SK-N-SH (cell line): Measurements from ENCODE around the gene CYP11A1. TPM values are rescaled to one million over a fixed set of nuclear protein-coding genes. Genes with fewer than 3 reads are reported as not detected.

ENCODE experiments used
- CTCF ChIA-PET: fragments of 300-600, 350-600 bp; formaldehyde crosslinking; extraction: SDS; loops from one replicate; lab custom pipeline; 2021; lab: Yijun Ruan, JAX
- POLR2A ChIA-PET: fragments of 350-600 bp; sonication (Branson Sonifier 250); formaldehyde crosslinking; extraction: SDS; loops from one replicate; lab custom pipeline; 2020; ENCODE audit warnings: antibody characterized with exemption, inconsistent platforms; lab: Yijun Ruan, JAX
- DNase-seq: peaks from one replicate; pipeline ENCODE4 v3.0.0; 2012
- H2AFZ ChIP-seq: fragments of 200-600 bp; sonication (generic); 2 replicates; pipeline ENCODE4 v1.8.1; 2016; ENCODE audit warnings: antibody characterized with exemption, mild to moderate bottlenecking, low read depth
- H3F3A ChIP-seq: fragments of 200-600 bp; sonication (generic); replicated peaks from 2 replicates; pipeline ENCODE3; 2016; ENCODE audit warnings: antibody characterized with exemption, mild to moderate bottlenecking; ENCODE audit not compliant: insufficient read depth
- H3K27ac ChIP-seq, 2 experiments: fragments of 200-500 bp in 1 of 2; fragments of 200-600 bp in 1 of 2; sonication (Bioruptor generic) in 1 of 2; sonication (generic), shearing (Covaris generic) in 1 of 2; 2 replicates each; pipeline versions ENCODE4 v1.5.1 to v1.6.1; 2014 to 2016; ENCODE audit warnings: low read depth in 2 of 2, inconsistent platforms in 1 of 2, low read length in 1 of 2, mild to moderate bottlenecking in 1 of 2, mixed read lengths in 1 of 2
- H3K27me3 ChIP-seq: fragments of 200-600 bp; sonication (generic), shearing (Covaris generic); 2 replicates; pipeline ENCODE4 v1.6.1; 2016; ENCODE audit warnings: mixed run types; ENCODE audit not compliant: insufficient read depth
- H3K36me3 ChIP-seq, 2 experiments: fragments of 200-500 bp in 1 of 2; fragments of 200-600 bp in 1 of 2; sonication (Bioruptor generic) in 1 of 2; sonication (generic) in 1 of 2; replicated peaks in 1 of 2; 2 replicates each; pipeline versions ENCODE3 to v1.5.1; 2014 to 2016; ENCODE audit warnings: low read length in 1 of 2, mild to moderate bottlenecking in 1 of 2; ENCODE audit not compliant: insufficient read depth in 2 of 2, control insufficient read depth in 1 of 2
- H3K4me1 ChIP-seq, 2 experiments: fragments of 200-500 bp in 1 of 2; fragments of 200-600 bp in 1 of 2; sonication (Bioruptor generic) in 1 of 2; sonication (generic), shearing (Covaris generic) in 1 of 2; 2 replicates each; pipeline versions ENCODE4 v1.5.1 to v1.6.1; 2014 to 2016; ENCODE audit warnings: low read depth in 1 of 2, low read length in 1 of 2, mixed run types in 1 of 2; ENCODE audit not compliant: insufficient read depth in 2 of 2, control insufficient read depth in 1 of 2
- H3K4me2 ChIP-seq: fragments of 200-600 bp; sonication (generic), shearing (Covaris generic); 2 replicates; pipeline ENCODE4 v1.6.1; 2017; ENCODE audit warnings: mixed run types
- H3K4me3 ChIP-seq, 2 experiments: fragments of 200-500 bp in 1 of 2; fragments of 200-600 bp in 1 of 2; sonication (Bioruptor generic) in 1 of 2; sonication (generic), shearing (Covaris generic) in 1 of 2; 2 replicates each; pipeline versions ENCODE4 v1.5.1 to v1.8.1; 2014 to 2016; ENCODE audit warnings: low read depth in 2 of 2, inconsistent platforms in 1 of 2, low read length in 1 of 2, mild to moderate bottlenecking in 1 of 2, mixed read lengths in 1 of 2, moderate library complexity in 1 of 2
- H3K79me2 ChIP-seq: fragments of 200-600 bp; sonication (generic); 2 replicates; pipeline ENCODE4 v1.8.1; 2017; ENCODE audit warnings: mild to moderate bottlenecking; ENCODE audit not compliant: insufficient read depth
- H3K9ac ChIP-seq: fragments of 200-600 bp; sonication (generic); 2 replicates; pipeline ENCODE4 v1.6.1; 2017; ENCODE audit warnings: mixed run types
- H3K9me2 ChIP-seq: fragments of 200-600 bp; sonication (generic); 2 replicates; pipeline ENCODE4 v1.6.1; 2017; ENCODE audit warnings: mixed run types
- H3K9me3 ChIP-seq: fragments of 200-600 bp; sonication (generic); 2 replicates; pipeline ENCODE4 v1.6.1; 2017; ENCODE audit warnings: mixed run types, mild to moderate bottlenecking, moderate library complexity
- H4K20me1 ChIP-seq: fragments of 200-600 bp; sonication (generic); 2 replicates; pipeline ENCODE4 v1.6.1; 2017; ENCODE audit warnings: mild to moderate bottlenecking, mixed run types; ENCODE audit not compliant: insufficient read depth
- EZH2phosphoT487 ChIP-seq: fragments of 200-600 bp; sonication (generic); IDR thresholded peaks from 2 replicates; pipeline ENCODE4 v1.6.1; 2017; ENCODE audit warnings: low read depth, mixed run types, mild to moderate bottlenecking, antibody characterized with exemption, moderate library complexity, borderline replicate concordance
- FOSL2 ChIP-seq: IDR thresholded peaks from 2 replicates; pipeline ENCODE4 v1.4.0; 2012; ENCODE audit warnings: low read depth, mild to moderate bottlenecking, moderate library complexity, borderline replicate concordance
- FOXM1 ChIP-seq: IDR thresholded peaks from 2 replicates; pipeline ENCODE4 v1.4.0; 2012; ENCODE audit warnings: low read depth, mild to moderate bottlenecking
- RFX5 ChIP-seq: IDR thresholded peaks from 2 replicates; pipeline ENCODE4 v1.6.1; 2012; ENCODE audit warnings: mild to moderate bottlenecking, improper control_type of control experiment, low read length
- SIN3A ChIP-seq: IDR thresholded peaks from 2 replicates; pipeline ENCODE4 v1.6.1; 2012; ENCODE audit warnings: low read depth, mild to moderate bottlenecking, low read length, moderate library complexity, borderline replicate concordance
- SMC3 ChIP-seq: IDR thresholded peaks from 2 replicates; pipeline ENCODE4 v1.6.1; 2012; ENCODE audit warnings: low read depth, low read length, improper control_type of control experiment
- TAF1 ChIP-seq: IDR thresholded peaks from 2 replicates; pipeline ENCODE4 v1.6.1; 2012; ENCODE audit warnings: low read depth, mild to moderate bottlenecking, low read length, moderate library complexity, borderline replicate concordance
- TCF12 ChIP-seq: IDR thresholded peaks from 2 replicates; pipeline ENCODE4 v1.4.0; 2012
- WGBS: methylation state at CpG from one replicate; pipeline ENCODE4 v1.1.6; 2017; ENCODE audit warnings: low lambda C conversion rate; 5-methylcytosine and 5-hydroxymethylcytosine counted together
- polyA plus RNA-seq, 3 experiments: library from polyadenylated mRNA; depleted of rRNA; stranded (reverse); fragments of >200 nt; gene quantifications; 2 replicates each; pipeline ENCODE4 v1.2.3, GENCODE V29; 2012
- TF ChIP-seq, protein P1 (sequence below): fragments of 150-350 bp; IDR thresholded peaks from 2 replicates; pipeline ENCODE4 v1.6.1; 2017; ENCODE audit warnings: antibody characterized with exemption, low read length, low read depth, borderline replicate concordance
- TF ChIP-seq, protein P2 (sequence below): IDR thresholded peaks from 2 replicates; pipeline ENCODE4 v1.4.0; 2012; ENCODE audit warnings: low read depth, borderline replicate concordance
- TF ChIP-seq, protein P3 (sequence below): fragments of 150-350 bp; IDR thresholded peaks from 2 replicates; pipeline ENCODE4 v1.6.1; 2016; ENCODE audit warnings: mild to moderate bottlenecking, low read depth, low read length

Gene CYP11A1
- polyA plus RNA-seq, 1 of the 3 experiments (the other 2 are of a cell fraction) = 0.08 TPM

DNA sequence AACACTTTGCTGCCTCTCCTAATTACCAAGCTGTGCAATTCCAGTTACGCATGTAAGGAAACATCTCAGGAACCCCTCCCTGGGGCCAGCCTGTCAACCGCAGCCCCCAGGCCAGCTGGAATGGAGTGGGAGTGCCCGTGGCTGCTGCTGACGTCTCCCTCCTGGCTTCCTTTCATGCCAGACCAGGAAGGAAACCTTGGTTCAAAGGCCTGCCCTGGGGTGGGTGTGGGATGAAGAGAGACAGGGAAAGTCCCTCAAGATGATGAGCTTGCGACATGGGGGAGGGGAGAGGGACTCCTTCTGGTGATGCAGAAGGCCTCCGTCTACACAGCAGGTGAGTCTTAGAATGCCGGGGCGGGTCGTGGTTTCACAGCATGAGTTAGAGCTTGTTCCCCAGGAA is 11.4 kb upstream of the CYP11A1 start (continued):
- TF ChIP-seq, protein P1, sequence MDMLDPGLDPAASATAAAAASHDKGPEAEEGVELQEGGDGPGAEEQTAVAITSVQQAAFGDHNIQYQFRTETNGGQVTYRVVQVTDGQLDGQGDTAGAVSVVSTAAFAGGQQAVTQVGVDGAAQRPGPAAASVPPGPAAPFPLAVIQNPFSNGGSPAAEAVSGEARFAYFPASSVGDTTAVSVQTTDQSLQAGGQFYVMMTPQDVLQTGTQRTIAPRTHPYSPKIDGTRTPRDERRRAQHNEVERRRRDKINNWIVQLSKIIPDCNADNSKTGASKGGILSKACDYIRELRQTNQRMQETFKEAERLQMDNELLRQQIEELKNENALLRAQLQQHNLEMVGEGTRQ = no peak
- TF ChIP-seq, protein P2, sequence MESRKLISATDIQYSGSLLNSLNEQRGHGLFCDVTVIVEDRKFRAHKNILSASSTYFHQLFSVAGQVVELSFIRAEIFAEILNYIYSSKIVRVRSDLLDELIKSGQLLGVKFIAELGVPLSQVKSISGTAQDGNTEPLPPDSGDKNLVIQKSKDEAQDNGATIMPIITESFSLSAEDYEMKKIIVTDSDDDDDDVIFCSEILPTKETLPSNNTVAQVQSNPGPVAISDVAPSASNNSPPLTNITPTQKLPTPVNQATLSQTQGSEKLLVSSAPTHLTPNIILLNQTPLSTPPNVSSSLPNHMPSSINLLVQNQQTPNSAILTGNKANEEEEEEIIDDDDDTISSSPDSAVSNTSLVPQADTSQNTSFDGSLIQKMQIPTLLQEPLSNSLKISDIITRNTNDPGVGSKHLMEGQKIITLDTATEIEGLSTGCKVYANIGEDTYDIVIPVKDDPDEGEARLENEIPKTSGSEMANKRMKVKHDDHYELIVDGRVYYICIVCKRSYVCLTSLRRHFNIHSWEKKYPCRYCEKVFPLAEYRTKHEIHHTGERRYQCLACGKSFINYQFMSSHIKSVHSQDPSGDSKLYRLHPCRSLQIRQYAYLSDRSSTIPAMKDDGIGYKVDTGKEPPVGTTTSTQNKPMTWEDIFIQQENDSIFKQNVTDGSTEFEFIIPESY = no peak
- TF ChIP-seq EZH2phosphoT487 = no peak
- TF ChIP-seq TCF12 = no peak
- TF ChIP-seq FOXM1 = no peak
- no peak for TF ChIP-seq FOSL2
- TF ChIP-seq SMC3 = no peak
- TF ChIP-seq, all 33 proteins: peak for 0

DNA sequence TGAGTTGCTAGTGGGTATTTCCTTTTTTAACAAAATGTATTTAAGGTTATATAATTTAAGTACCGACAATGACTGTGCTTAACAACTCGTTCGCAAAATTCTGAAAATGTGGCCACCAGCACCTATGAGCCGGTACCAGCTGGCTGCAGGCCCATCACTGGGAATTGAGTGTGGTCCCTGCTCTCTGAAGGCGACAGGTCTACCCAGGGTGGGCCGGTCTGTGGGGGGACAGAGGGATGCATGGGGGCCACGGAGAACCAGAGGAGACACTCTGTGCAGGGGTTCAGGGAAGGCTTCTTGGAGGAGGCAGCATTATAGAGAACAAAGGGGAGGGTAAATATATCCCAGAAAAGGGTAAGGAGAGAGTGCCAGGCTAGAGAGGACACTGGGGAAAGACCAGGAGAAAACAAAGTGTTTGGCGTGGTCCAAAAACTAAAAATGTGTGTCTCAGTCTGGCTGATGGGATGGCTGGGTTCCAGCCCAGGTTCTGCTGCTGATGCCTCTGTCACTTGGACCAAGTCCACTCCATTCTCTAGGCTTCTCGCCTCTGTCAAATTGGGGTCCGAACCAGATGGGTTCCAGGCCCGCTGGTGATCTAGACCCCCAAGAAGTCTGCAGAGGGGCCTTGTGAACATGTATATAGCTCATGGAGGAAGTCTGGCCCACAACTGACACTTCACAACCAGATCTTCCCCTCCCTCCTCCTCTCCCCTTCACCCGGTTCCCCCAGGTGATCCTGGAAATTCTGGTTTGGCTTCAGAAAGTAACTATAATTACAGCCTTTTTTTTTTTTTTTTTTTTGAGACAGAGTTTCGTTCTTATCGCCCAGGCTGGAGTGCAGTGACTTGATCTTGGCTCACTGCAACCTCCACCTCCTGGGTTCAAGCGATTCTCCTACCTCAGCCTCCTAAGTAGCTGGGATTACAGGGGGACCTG is 10.7 kb upstream of the CYP11A1 start:
- DNase-seq = peak; percentile 1
- no peak overlapping the region for H3K4me3 ChIP-seq
- H3K79me2 ChIP-seq = no peaks in the 10 kb centered on the region
- H3F3A ChIP-seq = no peaks in the 10 kb centered on the region
- no peak overlapping the region for H3K9ac ChIP-seq
- no peak overlapping the region for H3K4me2 ChIP-seq
- no peaks in the 10 kb centered on the region for H3K36me3 ChIP-seq
- ChIA-PET POLR2A (no interaction called here), CTCF (interaction anchor here (1.2 to 23.8 kb wide), 5 partner anchors 10 to 254 kb away, joined by 3 to 779 read pairs (median 5); partner anchors contain the start of genes SEMA7A and UBL7)
- H3K9me3 ChIP-seq = no peaks in the 10 kb centered on the region
- peaks cover 3% of the 10 kb centered on the region for H3K27me3 ChIP-seq
- no peak for TF ChIP-seq RFX5
- TF ChIP-seq TAF1 = no peak
- TF ChIP-seq, protein P1 = no peak
- no peak for TF ChIP-seq SIN3A
- TF ChIP-seq, protein P3, sequence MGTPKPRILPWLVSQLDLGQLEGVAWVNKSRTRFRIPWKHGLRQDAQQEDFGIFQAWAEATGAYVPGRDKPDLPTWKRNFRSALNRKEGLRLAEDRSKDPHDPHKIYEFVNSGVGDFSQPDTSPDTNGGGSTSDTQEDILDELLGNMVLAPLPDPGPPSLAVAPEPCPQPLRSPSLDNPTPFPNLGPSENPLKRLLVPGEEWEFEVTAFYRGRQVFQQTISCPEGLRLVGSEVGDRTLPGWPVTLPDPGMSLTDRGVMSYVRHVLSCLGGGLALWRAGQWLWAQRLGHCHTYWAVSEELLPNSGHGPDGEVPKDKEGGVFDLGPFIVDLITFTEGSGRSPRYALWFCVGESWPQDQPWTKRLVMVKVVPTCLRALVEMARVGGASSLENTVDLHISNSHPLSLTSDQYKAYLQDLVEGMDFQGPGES = no peak
- no peaks in the 10 kb centered on the region for H4K20me1 ChIP-seq
- H2AFZ ChIP-seq = no peak overlapping the region
- WGBS = 82% methylated on average over 15 of the region's 15 CpGs
- no peak overlapping the region for H3K27ac ChIP-seq
- peaks cover 0 to 12% of the 10 kb centered on the region in 2 experiments; a peak in 1 of 4 replicates for H3K4me1 ChIP-seq
- H3K9me2 ChIP-seq = no peaks in the 10 kb centered on the region
